ENCODE data around the gene SEMA5B. TPM values are rescaled to one million over a fixed set of nuclear protein-coding genes. Genes with fewer than 3 reads are reported as not detected.

SEMA5B gene
- total and polyA plus RNA-seq, 8 donors: 0.61 to 9.0 (median 6.4) TPM

- intact Hi-C loops (cut with DNase I): loop anchor here in 1 of 2 donors (10.0 kb wide), 2 partner anchors 83 to 313 kb away; partner anchors contain the start of gene SEMA5B
- DNase-seq (no peak), ATAC-seq (no peak)
- no peak for TF ChIP-seq CTCF (IDR thresholded peaks at IDR 0.05)
- Histone ChIP-seq H3K27me3 (no peaks in the 10 kb centered on the region), H3K4me1 (peaks cover 0 to 7% of the 10 kb centered on the region in 2 donors), H3K9me3 (no peaks in the 10 kb centered on the region), H3K4me3 (no peak overlapping the region), H3K36me3 (no peaks in the 10 kb centered on the region), H3K27ac (no peak overlapping the region)
Observed at GRCh38 chr3:122941228-122942206, 86.0 kb downstream of the SEMA5B start.

DNA sequence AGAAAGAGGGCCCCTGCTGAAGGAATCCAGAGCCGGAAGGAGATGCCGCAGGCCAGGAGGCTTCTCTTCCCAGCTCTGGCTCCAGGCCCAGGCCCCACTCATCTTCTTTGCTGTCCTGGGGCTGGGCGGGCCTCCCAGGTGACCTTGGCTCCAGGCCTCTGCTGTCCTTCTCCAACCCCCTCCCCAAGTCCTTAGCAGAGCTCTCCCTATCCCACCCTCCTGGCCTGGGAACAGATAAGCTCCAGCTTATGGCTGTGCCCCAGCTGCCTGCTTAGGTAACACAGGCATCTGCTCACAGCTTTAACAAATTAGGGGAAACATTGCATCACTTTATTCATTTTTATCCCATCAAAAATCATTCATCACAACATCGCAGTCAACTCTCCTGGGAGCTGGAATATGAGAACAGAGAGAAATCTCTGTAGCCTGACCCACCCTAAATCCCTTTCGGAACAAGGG is 86.9 kb downstream of the SEMA5B start:
- no peak for TF ChIP-seq CTCF (IDR thresholded peaks at IDR 0.05)
- Histone ChIP-seq H3K27ac (no peak overlapping the region), H3K9me3 (no peaks in the 10 kb centered on the region), H3K27me3 (no peaks in the 10 kb centered on the region), H3K4me1 (peaks cover 0 to 7% of the 10 kb centered on the region in 2 donors), H3K4me3 (no peak overlapping the region), H3K36me3 (no peaks in the 10 kb centered on the region)
- ATAC-seq (no peak), DNase-seq (no peak)
- intact Hi-C loops (cut with DNase I): loop anchor here in 1 of 2 donors (10.0 kb wide), 2 partner anchors 84 to 314 kb away; partner anchors contain the start of gene SEMA5B

DNA sequence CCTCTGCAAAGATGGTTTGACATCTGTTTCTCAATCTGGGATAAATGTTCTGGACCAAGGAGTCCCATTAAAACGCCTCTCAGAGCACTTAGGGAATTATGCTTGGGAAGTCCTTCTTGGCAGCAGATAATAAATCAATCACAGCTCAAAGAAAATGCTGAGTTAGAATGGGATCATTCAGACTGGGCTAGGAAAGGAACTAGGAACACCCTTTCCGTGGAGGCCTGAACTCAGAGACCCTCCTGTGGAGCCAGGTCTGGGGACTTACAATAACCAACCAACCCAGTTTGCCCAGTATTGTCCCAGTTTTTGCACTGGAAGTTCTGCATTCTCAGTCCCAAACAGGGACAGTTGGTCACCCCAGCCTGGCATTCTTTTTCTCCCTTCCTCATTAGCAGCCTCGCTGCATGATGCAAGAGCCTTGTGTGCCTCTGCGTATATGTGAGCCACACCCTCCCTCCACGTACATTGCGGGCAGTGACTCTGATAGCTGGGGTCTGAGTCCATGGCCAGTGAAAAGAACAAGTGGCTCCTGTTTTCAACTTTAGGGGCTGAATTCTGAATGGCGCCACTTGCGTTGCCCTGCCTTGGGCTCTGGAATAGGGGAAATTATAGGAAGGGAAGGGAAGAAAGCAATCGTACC is 88.7 kb downstream of the SEMA5B start:
- Histone ChIP-seq H3K27ac (no peak overlapping the region), H3K4me3 (no peak overlapping the region), H3K36me3 (no peaks in the 10 kb centered on the region), H3K27me3 (no peaks in the 10 kb centered on the region), H3K4me1 (peaks cover 0 to 7% of the 10 kb centered on the region in 2 donors), H3K9me3 (no peaks in the 10 kb centered on the region)
- ATAC-seq (peak; percentile 52), DNase-seq (peak in 1 of 4 donors; percentile 78)
- TF ChIP-seq CTCF (IDR thresholded peaks at IDR 0.05): no peak
- intact Hi-C loops (cut with DNase I): no loop called here

DNA sequence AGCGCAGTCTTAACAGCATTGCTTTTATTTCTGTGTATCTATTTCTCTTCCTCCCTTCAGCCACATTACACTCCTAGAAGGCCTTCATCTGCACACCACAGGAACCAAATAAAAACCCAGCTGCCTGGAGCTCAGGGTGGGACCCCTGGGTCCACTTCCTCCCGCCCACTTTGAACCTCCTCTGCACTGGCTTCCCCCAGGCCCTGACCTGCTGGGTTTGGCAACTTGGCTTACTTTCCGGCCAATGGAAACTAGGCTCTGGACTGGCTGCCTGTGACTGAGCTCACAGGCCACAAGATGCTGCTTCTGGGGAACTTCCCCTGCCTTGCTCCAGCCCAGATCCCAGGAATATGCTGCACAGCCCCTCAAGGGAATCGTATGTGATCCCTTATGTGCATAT is 89.8 kb downstream of the SEMA5B start:
- Histone ChIP-seq H3K36me3 (no peaks in the 10 kb centered on the region), H3K27ac (no peak overlapping the region), H3K4me1 (peaks cover 0 to 3% of the 10 kb centered on the region in 2 donors), H3K27me3 (no peaks in the 10 kb centered on the region), H3K4me3 (no peak overlapping the region), H3K9me3 (no peaks in the 10 kb centered on the region)
- DNase-seq (no peak), ATAC-seq (no peak)
- intact Hi-C loops (cut with DNase I): no loop called here
- no peak for TF ChIP-seq CTCF (IDR thresholded peaks at IDR 0.05)

- intact Hi-C loops (cut with DNase I): no loop called here
- no peak overlapping the region for H3K27ac ChIP-seq
- no peaks in the 10 kb centered on the region for H3K9me3 ChIP-seq
- H3K4me3 ChIP-seq: no peak overlapping the region
- H3K4me1 ChIP-seq: no peaks in the 10 kb centered on the region
- no peaks in the 10 kb centered on the region for H3K36me3 ChIP-seq
- no peak for DNase-seq
- H3K27me3 ChIP-seq: no peaks in the 10 kb centered on the region
- TF ChIP-seq CTCF (IDR thresholded peaks at IDR 0.05): no peak
- ATAC-seq: no peak
Observed at GRCh38 chr3:122936986-122937385, 90.6 kb downstream of the SEMA5B start.

Data from left lung (tissue), 10 donors.